HL-60/S4 (cell line): ENCODE measurements around the gene NLRC5.

Experiments
- in situ Hi-C: fragments of 300-500 bp; cut with MboI; formaldehyde crosslinking; loops from 2 replicates; pipeline ENCODE4 v1.14.3; 2022; ENCODE audit warnings: low sequenced_read_pairs

The NLRC5 gene

DNA sequence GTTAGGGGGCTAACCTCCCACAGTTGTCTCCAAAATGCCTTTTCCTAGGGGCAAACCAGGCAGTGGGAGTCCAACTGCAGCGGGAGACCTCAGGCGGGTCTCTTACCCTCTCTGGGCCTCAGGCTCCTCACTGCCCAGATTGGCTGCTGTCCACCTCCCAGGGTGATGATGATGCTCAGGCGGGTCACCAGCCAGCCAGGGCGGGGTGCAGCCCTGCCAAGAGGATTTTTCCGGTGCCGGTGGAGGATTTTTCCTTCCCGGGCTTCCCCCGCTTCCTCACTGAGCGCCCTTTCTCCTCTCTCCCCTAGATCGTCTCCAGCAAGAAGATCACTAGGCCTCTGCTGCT is 125.8 kb downstream of the NLRC5 start:
- in situ Hi-C loops: no loop called here

DNA sequence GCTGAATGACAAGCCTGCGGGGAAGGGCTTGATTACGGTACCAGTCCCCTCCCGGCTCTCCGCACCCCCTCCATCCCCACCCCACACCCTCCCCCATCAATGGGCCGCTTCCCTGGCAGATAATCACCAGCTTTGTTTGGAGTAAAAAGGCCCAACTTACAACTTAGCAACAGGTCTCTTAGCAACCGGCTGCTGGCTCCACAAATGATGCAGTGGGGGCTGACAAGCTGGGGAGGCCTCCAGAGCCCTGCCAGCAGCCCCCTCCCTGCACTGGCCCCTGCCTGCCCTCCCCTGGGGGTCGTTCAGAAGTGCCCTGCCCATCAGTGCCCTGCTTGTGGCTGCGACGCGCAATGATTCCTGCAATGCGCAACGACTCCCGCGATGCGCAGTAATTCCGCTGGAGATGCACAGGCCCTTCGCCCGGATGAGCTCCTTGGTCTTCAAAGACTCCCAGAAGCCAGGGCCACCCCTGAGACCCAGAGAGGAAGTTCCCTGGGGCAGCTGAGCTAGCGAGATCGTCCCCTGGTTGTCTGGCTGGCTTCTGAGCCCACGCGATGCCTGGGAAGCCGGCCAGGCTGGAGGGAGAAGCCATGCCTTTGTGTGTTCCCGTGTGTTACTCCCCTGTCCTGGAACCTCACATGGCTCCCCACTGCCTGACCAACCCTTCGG is 126.3 kb downstream of the NLRC5 start:
- in situ Hi-C loops: no loop called here

- in situ Hi-C loops: no loop called here
These were observed 129.2 kb downstream of the NLRC5 start for GRCh38 chr16:57118461-57119084.

- in situ Hi-C loops: no loop called here
These were observed 134.0 kb downstream of the NLRC5 start for GRCh38 chr16:57123216-57123973.

- in situ Hi-C loops: no loop called here
These were observed 134.8 kb downstream of the NLRC5 start for GRCh38 chr16:57123974-57124674.

DNA sequence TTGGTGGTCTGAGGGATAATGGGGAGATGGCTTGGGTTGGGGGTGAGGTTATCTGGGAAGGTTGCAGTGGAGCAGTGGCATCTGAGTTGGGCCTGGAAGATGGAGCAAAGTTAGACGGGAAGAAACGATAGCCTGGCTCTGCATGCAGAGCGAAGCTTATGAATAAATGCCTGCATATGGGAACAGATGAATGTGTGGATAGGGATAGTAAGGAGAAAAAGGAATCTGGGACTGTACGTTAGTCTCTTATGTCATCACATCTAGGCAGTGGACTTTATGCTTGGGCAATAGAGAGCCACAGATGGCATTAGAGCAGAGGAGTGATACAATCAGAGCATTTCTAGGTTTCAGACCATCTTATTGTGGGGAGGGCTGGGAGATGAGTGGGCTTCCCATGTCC is 136.0 kb downstream of the NLRC5 start:
- in situ Hi-C loops: no loop called here

DNA sequence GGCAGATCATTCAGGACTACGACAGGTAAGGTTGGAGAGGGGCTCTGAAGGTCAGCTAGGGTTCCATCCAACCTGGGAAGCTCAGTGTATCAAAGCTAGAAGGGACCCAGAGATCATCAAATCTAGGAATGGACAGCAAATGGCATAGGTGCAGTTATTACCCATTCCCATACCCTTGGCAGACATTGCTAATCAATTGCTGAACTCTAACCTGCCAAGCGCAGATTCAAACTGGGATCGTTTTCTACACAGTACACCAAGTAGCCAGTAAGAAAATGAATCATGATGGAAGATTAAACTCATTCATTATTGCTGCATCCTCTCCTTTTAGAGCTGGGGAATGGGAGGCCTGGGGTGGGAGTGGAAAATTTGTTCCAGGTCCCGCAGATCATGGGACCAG is 136.6 kb downstream of the NLRC5 start:
- in situ Hi-C loops: no loop called here

DNA sequence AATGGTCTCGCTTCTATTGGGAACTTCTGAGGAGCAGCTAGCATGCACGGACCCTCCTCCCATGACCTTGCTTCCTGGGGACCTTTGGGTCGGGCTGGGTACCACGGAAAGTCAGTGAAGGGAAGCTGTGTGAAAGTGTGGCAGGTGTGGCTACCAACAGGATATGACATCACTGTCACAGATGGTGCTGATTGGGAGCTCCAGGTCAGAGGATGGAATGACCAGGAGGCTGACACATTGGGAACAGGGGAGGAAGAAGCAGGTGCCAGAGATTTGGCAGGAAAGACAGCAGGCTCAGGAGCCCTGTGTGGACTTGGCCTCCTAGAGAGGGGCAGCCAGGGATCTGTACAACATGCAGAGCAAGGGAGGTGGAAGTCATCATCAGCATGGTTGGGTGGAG is 137.1 kb downstream of the NLRC5 start:
- in situ Hi-C loops: no loop called here

GRCh38 chr16:57127037-57127763 is 137.8 kb downstream of the NLRC5 start:
- in situ Hi-C loops: no loop called here

DNA sequence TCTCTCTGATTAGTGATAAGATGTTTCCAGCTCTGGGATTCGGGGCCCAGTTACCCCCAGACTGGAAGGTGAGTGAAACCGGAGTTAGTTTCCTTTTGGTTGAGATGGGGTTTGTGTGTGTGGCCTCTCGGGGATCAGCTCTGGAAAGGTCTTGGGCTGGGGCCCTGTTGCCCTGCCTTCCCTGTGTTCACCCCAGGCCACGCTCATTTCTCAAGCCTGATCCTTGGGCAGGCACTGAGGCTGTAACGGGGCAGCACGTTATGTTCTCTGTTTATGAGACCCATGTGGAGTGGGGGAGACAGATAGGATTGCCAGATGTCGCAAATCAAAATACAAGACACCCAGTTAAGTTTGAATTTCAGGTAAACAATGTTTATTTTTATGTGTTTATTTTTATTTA is 138.5 kb downstream of the NLRC5 start:
- in situ Hi-C loops: no loop called here

DNA sequence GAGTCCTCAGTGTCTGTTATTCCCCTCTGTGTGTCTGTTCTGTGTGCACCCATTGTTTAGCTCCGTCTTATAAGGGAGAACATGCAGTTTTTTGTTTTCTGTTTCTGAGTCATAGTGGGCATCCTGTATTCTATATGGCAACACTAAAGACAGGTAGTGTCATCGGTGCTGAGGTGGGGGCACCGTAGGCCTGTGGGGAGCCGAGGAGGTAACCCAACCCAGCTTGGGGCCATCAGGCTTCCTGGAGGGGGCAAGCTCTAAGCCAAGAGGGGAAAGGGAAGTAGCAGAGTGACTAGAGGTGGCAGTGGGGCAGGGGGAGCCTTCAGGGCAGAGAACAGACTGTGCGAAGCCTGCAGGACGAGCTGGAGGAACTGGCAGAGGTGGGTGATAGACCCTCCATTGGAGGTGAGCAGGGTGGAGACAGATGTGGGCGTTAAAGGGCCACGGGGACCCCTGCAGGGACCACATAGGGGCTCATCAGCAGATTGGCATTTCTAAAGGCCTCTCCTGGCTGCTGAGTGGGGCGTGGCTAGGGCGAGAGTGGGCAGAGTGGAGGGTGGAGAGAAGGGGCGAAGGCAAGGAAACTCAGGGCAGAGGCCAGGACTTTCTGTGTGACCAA is 139.5 kb downstream of the NLRC5 start:
- in situ Hi-C loops: no loop called here

GRCh38 chr16:57130950-57131321 is 141.6 kb downstream of the NLRC5 start:
- in situ Hi-C loops: no loop called here

DNA sequence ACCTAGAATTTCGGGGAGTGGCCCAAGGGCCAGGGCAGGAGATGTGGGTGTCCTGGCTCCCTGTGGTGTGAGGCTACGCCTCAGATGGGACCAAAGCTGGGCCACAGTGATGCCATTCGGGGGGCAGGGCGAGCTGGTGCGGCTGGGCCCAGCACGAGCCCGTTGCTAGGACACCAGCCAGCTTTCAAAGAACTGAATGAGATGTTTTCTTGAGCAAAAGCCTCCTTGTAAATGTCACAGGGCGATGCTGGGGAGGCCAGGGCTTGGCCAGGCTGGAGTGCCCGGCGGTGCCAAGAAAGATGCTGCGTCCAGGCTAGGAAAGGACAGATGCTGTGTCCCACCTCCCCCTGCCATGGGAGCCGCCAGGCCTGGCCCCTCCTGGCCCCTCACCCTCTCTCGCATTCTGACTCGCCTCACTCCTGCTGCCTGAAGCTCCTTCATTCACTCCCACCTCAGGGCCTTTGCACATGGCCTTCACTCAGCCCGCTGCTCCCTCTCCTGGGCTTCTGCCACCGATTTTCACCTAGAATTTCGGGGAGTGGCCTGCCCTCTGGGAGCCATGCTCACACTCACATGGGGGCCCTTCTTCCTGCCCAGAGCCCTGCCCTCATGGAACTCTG is 142.1 kb downstream of the NLRC5 start:
- in situ Hi-C loops: no loop called here

GRCh38 chr16:57132470-57132869 is 143.1 kb downstream of the NLRC5 start:
- in situ Hi-C loops: no loop called here

DNA sequence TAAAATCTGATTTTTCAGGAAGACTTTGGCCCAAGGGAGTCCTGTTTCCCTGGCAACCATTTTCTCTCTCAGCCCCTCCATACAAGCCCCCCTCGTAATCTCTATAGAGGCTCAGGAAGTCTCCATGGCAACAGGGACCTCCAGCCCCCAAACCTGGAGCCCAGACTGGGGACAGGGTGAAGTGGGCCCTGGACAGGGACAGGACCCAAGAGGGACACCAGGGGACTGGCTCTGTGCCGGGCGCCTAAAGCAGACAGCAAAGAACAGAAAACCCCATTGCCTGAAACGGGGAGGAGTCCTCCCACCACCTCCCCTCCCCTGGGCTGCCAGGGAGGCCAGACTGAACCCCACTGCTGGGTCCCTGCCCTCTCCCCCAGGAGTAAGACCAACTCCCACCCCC is 143.7 kb downstream of the NLRC5 start:
- in situ Hi-C loops: no loop called here
